Measurements from ENCODE around the gene DPP6.

DNA sequence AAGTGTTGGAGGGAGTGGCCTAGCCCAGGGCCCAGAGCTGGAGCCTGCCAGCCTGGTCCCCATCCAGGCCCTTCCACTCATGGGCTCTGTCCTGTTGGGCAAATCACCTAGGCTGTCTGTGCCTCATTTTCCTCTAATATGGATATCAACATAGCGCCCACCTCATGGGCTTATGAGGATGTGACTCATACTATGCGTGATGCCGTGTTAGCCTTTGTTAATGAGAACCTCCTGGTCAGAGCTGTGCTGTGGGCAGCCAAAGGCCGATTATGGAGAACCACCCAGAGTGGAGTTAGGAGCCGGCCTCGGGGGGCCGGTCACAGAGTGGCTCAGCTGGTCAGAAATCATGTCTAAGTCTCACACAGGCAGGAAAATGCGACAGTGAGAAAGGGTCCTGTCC is 644.4 kb downstream of the DPP6 start:
- TF ChIP-seq CREB1 (IDR thresholded peaks at IDR 0.05; ENCODE audit: low read depth) (no peak), TCF12 (IDR thresholded peaks at IDR 0.05; ENCODE audit: low read depth) (no peak), EP300 (IDR thresholded peaks at IDR 0.05; ENCODE audit: borderline replicate concordance) (no peak), CEBPB (IDR thresholded peaks at IDR 0.05) (no peak), FOXM1 (IDR thresholded peaks at IDR 0.05; ENCODE audit: borderline replicate concordance, low read depth) (no peak), RAD21 (IDR thresholded peaks at IDR 0.05; ENCODE audit: low read depth) (no peak), TAF1 (IDR thresholded peaks at IDR 0.05; ENCODE audit: low read depth) (no peak), YY1 (IDR thresholded peaks at IDR 0.05; ENCODE audit: low read depth) (no peak), TEAD4 (IDR thresholded peaks at IDR 0.05) (no peak), ZBTB7A (IDR thresholded peaks at IDR 0.05; ENCODE audit: low read depth) (no peak), NFIC (IDR thresholded peaks at IDR 0.05) (no peak)
- TF ChIP-seq, protein P1, sequence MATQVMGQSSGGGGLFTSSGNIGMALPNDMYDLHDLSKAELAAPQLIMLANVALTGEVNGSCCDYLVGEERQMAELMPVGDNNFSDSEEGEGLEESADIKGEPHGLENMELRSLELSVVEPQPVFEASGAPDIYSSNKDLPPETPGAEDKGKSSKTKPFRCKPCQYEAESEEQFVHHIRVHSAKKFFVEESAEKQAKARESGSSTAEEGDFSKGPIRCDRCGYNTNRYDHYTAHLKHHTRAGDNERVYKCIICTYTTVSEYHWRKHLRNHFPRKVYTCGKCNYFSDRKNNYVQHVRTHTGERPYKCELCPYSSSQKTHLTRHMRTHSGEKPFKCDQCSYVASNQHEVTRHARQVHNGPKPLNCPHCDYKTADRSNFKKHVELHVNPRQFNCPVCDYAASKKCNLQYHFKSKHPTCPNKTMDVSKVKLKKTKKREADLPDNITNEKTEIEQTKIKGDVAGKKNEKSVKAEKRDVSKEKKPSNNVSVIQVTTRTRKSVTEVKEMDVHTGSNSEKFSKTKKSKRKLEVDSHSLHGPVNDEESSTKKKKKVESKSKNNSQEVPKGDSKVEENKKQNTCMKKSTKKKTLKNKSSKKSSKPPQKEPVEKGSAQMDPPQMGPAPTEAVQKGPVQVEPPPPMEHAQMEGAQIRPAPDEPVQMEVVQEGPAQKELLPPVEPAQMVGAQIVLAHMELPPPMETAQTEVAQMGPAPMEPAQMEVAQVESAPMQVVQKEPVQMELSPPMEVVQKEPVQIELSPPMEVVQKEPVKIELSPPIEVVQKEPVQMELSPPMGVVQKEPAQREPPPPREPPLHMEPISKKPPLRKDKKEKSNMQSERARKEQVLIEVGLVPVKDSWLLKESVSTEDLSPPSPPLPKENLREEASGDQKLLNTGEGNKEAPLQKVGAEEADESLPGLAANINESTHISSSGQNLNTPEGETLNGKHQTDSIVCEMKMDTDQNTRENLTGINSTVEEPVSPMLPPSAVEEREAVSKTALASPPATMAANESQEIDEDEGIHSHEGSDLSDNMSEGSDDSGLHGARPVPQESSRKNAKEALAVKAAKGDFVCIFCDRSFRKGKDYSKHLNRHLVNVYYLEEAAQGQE (IDR thresholded peaks at IDR 0.05; ENCODE audit: low read depth): no peak
- TF ChIP-seq, protein P2, sequence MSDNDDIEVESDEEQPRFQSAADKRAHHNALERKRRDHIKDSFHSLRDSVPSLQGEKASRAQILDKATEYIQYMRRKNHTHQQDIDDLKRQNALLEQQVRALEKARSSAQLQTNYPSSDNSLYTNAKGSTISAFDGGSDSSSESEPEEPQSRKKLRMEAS (IDR thresholded peaks at IDR 0.05): no peak
- TF ChIP-seq, protein P3, sequence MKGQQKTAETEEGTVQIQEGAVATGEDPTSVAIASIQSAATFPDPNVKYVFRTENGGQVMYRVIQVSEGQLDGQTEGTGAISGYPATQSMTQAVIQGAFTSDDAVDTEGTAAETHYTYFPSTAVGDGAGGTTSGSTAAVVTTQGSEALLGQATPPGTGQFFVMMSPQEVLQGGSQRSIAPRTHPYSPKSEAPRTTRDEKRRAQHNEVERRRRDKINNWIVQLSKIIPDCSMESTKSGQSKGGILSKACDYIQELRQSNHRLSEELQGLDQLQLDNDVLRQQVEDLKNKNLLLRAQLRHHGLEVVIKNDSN (IDR thresholded peaks at IDR 0.05): no peak

Data from Ishikawa (cell line).